ENCODE measurements around the gene MARCHF10.
A peak's percentile ranks its signal among the peaks of the same experiment; 100 is the strongest.

GRCh38 chr17:62692721-62693431 lies 115.2 kb downstream of the MARCHF10 start:
- peak in 2 of 3 experiments; percentile 14 to 23 for TF ChIP-seq CTCF (IDR thresholded peaks at IDR 0.05)
- no peak for TF ChIP-seq POLR2A (IDR thresholded peaks at IDR 0.05)

Measured in testis (tissue), 2 donors.